Heart left ventricle (tissue), 13 donors: ENCODE measurements around the gene SH2D4B.

Experiments used
- POLR2A ChIP-seq, 2 donors: fragments of 450-650 bp; IDR thresholded peaks; one replicate each; pipeline ENCODE4 v1.6.1; 2017; ENCODE audit warnings: antibody characterized with exemption in 2 of 2, mild to moderate bottlenecking in 2 of 2, moderate library complexity in 2 of 2
- TF ChIP-seq, protein P1 (sequence below), 12 donors: fragments of 200-600 bp; sonication (generic) in 4 of 12; IDR thresholded peaks; one replicate each; pipeline versions ENCODE4 v1.5.0 to v1.8.0; 2018 to 2022; ENCODE audit warnings: antibody characterized with exemption in 12 of 12, mild to moderate bottlenecking in 5 of 12
- donor health status: ischemic (EF 13 %, LVEDD 7.1; RV severe dilation, severe dysfunction).
- donor health status: DM: no; HTN: yes; CAD: no.
- donor health status: DM: no; HTN: no; CAD: no.
- donor health status: ischemic (EF 25% LVEDD 6.9; RV normal size, moderate dysfunction).
- donor health status: ischemic (EF 25% LVEDD 5.7; RV mildly dilated, moderate dysfunction).
- donor health status: ischemic (EF 35%, LVEDD 5.7; RV mildly dilated, moderate dysfunction).
- donor health status: nonischemic (EF 11% LVEDD 7.7; RV severe dilation, severe dysfunction).
- donor health status: DM: yes; HTN: yes; CAD: no.
- donor health status: PGD.
- donor health status: ischemic (EF 29% LVEDD 5.4; RV normal size, mild dysfunction).
- donor health status: nonischemic (EF 23%, LVEDD 6.1; RV moderate dilation, normal function).

- no peak for TF ChIP-seq POLR2A (IDR thresholded peaks at IDR 0.05)
- TF ChIP-seq, protein P1, sequence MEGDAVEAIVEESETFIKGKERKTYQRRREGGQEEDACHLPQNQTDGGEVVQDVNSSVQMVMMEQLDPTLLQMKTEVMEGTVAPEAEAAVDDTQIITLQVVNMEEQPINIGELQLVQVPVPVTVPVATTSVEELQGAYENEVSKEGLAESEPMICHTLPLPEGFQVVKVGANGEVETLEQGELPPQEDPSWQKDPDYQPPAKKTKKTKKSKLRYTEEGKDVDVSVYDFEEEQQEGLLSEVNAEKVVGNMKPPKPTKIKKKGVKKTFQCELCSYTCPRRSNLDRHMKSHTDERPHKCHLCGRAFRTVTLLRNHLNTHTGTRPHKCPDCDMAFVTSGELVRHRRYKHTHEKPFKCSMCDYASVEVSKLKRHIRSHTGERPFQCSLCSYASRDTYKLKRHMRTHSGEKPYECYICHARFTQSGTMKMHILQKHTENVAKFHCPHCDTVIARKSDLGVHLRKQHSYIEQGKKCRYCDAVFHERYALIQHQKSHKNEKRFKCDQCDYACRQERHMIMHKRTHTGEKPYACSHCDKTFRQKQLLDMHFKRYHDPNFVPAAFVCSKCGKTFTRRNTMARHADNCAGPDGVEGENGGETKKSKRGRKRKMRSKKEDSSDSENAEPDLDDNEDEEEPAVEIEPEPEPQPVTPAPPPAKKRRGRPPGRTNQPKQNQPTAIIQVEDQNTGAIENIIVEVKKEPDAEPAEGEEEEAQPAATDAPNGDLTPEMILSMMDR (IDR thresholded peaks at IDR 0.05) = peak in 1 of 12 donors; percentile 10
These were observed 157.2 kb downstream of the SH2D4B start for GRCh38 chr10:80694930-80695329.
